RWPE2 (cell line): ENCODE measurements around the gene TRMT61A.

Experiments
- ATAC-seq: fragments of 200-7000 bp; cut with Tn5 transposase; 3 replicates; pipeline ENCODE4 v1.9.1; 2021; ENCODE audit warnings: low read depth
- DNase-seq: peaks from one replicate; pipeline ENCODE4 v3.0.0-alpha.2; 2020; ENCODE audit warnings: low spot score
- H3K27ac ChIP-seq: fragments of 450-650 bp; 2 replicates; pipeline ENCODE4 v1.5.1; 2017; ENCODE audit warnings: mild to moderate bottlenecking; ENCODE audit not compliant: poor library complexity, severe bottlenecking
- H3K27me3 ChIP-seq: fragments of 250-450 bp; sonication (Bioruptor Pico); 2 replicates; pipeline ENCODE4 v1.5.1; 2021; ENCODE audit warnings: mild to moderate bottlenecking, moderate library complexity; ENCODE audit not compliant: insufficient read depth, poor library complexity, severe bottlenecking
- H3K36me3 ChIP-seq: fragments of 250-450 bp; sonication (Bioruptor Pico); 2 replicates; pipeline ENCODE4 v1.5.1; 2020; ENCODE audit warnings: low read depth, mild to moderate bottlenecking, moderate library complexity
- H3K4me1 ChIP-seq: fragments of 250-450 bp; sonication (Bioruptor Pico); 2 replicates; pipeline ENCODE4 v1.5.1; 2021; ENCODE audit warnings: mild to moderate bottlenecking, moderate library complexity; ENCODE audit not compliant: insufficient read depth, poor library complexity, severe bottlenecking
- H3K4me3 ChIP-seq: fragments of 250-450 bp; sonication (Bioruptor Pico); 2 replicates; pipeline ENCODE4 v1.5.1; 2021; ENCODE audit warnings: mild to moderate bottlenecking, moderate library complexity; ENCODE audit not compliant: severe bottlenecking
- H3K9me3 ChIP-seq: fragments of 250-450 bp; sonication (Bioruptor Pico); 2 replicates; pipeline ENCODE4 v1.5.1; 2021; ENCODE audit warnings: mild to moderate bottlenecking, moderate library complexity; ENCODE audit not compliant: severe bottlenecking
- CTCF ChIP-seq: fragments of 450-650 bp; IDR thresholded peaks from one replicate; pipeline ENCODE4 v1.5.1; 2017; ENCODE audit warnings: mild to moderate bottlenecking, moderate library complexity; ENCODE audit not compliant: poor library complexity, severe bottlenecking

Gene TRMT61A

GRCh38 chr14:103501921-103502669 lies 26.9 kb upstream of the TRMT61A start:
- ATAC-seq (no peak), DNase-seq (no peak)
- no peak for TF ChIP-seq CTCF
- Histone ChIP-seq H3K4me3 (no peak overlapping the region), H3K36me3 (peaks cover 90% of the 10 kb centered on the region), H3K27me3 (no peaks in the 10 kb centered on the region), H3K4me1 (no peaks in the 10 kb centered on the region), H3K9me3 (no peaks in the 10 kb centered on the region), H3K27ac (no peak overlapping the region)

GRCh38 chr14:103502877-103503276 lies 26.1 kb upstream of the TRMT61A start:
- Histone ChIP-seq H3K27me3 (no peaks in the 10 kb centered on the region), H3K9me3 (no peaks in the 10 kb centered on the region), H3K27ac (no peak overlapping the region), H3K36me3 (peaks cover 90% of the 10 kb centered on the region), H3K4me1 (no peaks in the 10 kb centered on the region), H3K4me3 (no peak overlapping the region)
- no peak for TF ChIP-seq CTCF
- ATAC-seq (no peak), DNase-seq (no peak)

GRCh38 chr14:103503296-103503695 lies 25.7 kb upstream of the TRMT61A start:
- DNase-seq: no peak
- H3K9me3 ChIP-seq: no peaks in the 10 kb centered on the region

GRCh38 chr14:103504991-103505565 lies 23.9 kb upstream of the TRMT61A start:
- H3K4me3 ChIP-seq: no peak overlapping the region
- DNase-seq (no peak), ATAC-seq (peak; percentile 44; the same call in 1 of the 3 replicates)
- no peaks in the 10 kb centered on the region for H3K27me3 ChIP-seq
- H3K36me3 ChIP-seq: peaks cover 91% of the 10 kb centered on the region
- no peaks in the 10 kb centered on the region for H3K4me1 ChIP-seq
- no peak for TF ChIP-seq CTCF
- no peaks in the 10 kb centered on the region for H3K9me3 ChIP-seq
- H3K27ac ChIP-seq: no peak overlapping the region

More at GRCh38 chr14:103503296-103503695, 25.7 kb upstream of the TRMT61A start:
- no peak overlapping the region for H3K27ac ChIP-seq
- TF ChIP-seq CTCF: no peak
- no peaks in the 10 kb centered on the region for H3K4me1 ChIP-seq
- no peak for ATAC-seq
- H3K4me3 ChIP-seq: no peak overlapping the region
- H3K27me3 ChIP-seq: no peaks in the 10 kb centered on the region
- H3K36me3 ChIP-seq: peaks cover 90% of the 10 kb centered on the region

- DNase-seq (no peak), ATAC-seq (no peak)
- Histone ChIP-seq H3K27ac (no peak overlapping the region), H3K4me3 (no peak overlapping the region), H3K36me3 (peaks cover 77% of the 10 kb centered on the region), H3K9me3 (no peaks in the 10 kb centered on the region), H3K4me1 (peaks cover 6% of the 10 kb centered on the region), H3K27me3 (no peaks in the 10 kb centered on the region)
- TF ChIP-seq CTCF: no peak
These were observed 21.2 kb upstream of the TRMT61A start for GRCh38 chr14:103507751-103508150.
